ENCODE data around the gene SURF4.
A peak's percentile ranks its signal among the peaks of the same experiment; 100 is the strongest.
"Not testable (repeated sequence)": the region's sequence is repeated elsewhere in the genome, so short reads cannot be mapped to it uniquely, and the experiment has no call there.

SURF4 gene

DNA sequence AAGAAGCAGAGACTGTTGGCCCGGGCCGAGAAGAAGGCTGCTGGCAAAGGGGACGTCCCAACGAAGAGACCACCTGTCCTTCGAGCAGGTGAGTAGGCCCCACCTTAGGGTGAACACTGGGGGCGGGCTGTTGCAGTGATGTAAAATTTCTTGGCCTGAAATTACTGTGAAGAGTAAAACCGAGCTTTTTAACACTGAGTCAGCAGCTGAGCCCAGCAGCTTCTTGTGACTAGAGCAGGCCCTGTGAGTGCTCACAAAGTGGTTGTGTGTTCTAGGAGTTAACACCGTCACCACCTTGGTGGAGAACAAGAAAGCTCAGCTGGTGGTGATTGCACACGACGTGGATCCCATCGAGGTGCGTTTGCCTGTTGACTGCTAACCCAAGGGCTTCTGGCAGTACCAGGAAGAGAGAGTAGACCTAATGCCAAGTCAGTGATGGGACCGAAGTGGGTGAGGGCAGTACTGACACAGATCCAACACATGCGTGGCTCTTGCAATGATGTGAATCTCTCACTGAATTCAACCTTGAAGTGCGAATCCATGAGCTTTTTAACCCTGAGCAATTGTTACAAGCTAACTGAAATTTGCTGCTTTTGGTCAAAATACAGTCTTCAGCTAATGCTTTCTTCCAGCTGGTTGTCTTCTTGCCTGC lies 25.8 kb downstream of the SURF4 start:
- DNase-seq, result no peak

DNA sequence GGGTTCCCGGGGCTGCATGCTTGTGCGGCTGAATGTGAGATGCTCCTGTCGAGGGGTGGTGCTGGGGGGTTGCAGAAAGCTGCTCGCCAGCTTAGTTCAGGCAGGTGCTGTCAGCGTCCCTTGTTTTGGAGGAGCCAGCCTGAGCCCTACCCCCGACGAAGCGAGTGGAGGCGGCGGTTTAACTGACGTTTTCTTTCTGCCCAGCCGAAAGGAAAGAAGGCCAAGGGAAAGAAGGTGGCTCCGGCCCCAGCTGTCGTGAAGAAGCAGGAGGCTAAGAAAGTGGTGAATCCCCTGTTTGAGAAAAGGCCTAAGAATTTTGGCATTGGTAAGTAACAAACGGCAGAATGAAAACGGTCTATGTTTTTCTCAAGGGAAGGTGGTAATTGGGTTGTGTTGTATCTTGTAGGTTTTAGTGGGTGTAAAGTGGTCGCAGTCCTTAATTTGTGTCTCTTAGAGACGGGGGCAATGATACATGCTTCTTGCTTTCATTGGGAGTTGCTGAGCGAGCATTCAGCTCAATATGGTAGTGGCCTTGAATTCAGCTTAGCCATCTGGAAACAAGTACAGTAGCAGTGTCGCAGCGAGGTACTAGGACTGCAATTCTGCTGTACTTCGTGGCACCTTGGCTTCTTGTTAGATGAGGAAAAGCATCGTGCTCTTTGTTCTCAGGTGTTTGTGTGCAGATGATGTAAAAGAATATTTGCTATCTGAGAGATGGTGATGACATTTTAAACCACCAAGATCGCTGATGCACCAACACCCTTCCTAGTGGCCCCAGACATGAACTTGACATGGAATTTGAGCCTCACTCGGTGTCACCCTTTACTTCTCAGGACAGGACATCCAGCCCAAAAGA lies 26.9 kb downstream of the SURF4 start:
- DNase-seq, result no peak

DNA sequence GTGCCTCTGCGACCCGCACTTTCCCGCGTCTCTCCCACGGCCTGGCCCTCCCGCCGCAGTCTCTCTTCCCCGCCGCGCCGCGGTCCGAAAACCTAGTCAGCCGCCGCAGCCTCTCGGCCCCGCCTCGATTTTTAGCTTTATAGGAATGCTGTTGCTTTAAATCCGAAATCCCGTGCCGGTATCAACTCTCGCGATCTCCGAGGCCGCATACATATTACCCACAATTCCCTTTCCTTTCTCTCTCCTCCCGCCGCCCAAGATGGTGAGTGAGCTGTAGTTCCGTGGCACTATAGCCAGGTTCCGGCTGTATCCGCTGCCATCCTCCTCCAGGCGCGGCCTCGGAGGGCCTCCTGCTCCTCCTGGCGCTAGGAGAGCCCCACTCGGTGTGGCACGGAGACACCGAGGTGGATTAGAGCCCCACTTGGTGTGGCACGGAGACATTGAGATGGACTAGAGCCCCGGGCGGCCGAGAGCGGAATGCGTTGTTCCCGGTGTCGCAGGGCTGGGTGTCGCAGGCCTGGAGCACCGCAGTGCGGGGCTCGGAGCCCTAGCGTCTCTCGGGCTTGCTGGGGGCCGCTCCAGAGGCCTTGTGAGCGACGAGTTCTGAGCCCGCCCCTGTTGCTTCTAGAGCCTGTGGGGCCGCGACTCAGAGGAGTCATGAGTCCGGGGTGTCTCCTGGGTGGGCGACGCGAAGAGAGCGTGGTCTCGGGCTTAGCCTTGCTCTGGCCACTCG lies 27.7 kb downstream of the SURF4 start, which contains the start of the genes MED22 and RPL7A:
MED22 (minus strand) TSS at position 147 of the 733 bp plus-strand sequence. CDS start 1,469 bp downstream, outside the sequence.
RPL7A (plus strand) TSS at position 234 of the 733 bp plus-strand sequence; CDS start at position 260, 26 bp downstream.
- peak; percentile 97 for DNase-seq

DNA sequence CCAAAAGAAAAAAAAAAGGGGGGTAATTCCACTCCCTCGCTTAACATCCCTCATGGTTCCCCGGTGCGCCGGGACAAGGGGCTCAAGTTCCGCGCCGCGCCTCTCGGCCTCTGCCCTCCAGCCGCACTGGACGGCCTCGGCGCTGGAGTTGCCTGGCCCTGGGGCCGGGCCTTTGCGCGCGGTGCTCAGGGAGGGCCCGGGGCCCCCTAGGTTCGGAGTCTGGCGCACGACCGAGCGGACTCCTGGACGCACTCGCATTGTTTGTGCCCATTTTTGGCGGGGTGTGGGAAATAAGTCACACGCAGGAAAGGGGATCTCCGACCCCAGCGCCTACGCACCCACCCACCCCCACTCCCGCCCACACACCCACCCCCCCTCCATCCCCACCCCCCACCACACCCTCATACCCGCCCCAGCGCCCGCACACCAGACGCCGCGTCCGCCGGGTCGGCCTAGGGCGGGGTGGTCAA lies 28.3 kb downstream of the SURF4 start:
- DNase-seq, result peak; percentile 38

DNA sequence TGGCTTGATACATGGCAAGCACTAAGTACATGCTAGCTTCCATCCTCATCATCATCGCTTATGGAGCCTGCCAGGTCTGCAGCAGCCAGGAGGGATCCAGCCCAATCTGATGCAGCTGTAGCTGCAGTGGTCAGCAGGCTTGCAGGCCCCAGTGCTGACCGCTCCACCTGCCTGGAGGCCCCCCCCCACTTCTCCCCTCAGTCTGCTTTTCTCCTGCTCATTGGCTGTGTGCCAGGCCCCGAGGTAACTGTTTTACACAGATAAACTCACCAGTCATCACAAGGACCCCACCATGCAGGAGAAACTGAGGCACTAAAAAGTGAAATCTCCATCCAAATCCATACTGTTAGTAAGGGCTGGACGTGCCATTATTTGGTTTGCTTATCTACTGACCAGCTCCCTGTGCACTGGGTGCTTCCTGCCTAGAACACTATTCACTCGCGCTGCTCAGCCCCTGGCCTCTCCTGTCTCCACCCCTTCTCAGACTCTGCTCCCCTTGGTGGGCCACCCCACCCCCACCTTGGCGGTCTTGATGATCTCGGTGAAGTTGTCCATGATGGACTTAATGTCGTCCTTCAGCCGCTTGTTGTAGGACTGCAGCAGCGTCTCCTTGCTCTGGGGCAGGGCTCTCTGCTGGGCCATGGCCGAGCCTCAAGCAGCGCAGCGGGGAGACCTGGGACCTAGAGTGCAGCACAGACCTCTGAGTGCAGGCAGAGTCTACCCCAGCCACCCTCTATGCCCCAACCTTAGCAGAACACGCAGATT lies 29.7 kb downstream of the SURF4 start:
- DNase-seq, result no peak

DNA sequence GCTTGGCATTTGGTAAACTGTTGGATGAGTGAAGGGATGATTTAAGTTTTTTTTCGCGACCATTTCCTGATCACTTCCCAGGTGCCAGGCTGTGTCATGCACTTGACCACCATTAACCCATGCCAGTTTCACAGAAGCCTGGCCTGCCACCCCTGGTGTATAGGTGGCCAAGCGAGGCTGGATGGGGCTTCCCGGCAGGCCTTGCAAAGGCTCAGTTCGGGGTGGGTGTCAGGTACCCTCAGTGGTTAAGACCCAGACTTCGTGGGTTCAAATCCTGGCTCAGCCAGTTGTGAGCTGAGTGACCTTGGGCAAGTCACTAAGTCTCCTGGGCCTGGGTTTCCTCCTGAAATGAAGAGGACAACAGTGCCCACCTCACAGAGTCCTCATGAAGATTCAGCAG lies 30.3 kb downstream of the SURF4 start:
- no peak for DNase-seq

DNA sequence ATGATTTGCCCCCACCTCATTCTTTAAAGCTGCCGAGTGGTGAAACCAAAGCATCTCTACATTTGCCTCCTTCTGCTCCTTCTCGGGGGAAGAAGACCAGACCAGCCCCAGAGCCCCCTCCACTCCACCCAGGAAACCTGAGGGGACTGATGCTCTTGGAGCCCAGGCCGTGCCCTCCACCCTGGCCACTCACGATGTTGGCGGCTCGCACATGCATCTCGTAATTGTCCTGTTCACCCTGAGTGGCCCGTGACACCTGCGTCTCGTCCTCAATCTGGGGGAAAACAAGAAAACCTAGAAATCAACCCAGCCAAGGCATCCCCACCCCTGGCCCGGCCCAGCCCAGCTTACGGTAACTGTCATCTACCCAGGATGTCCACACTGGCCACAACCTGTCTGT lies 30.9 kb downstream of the SURF4 start:
- no peak for DNase-seq

DNA sequence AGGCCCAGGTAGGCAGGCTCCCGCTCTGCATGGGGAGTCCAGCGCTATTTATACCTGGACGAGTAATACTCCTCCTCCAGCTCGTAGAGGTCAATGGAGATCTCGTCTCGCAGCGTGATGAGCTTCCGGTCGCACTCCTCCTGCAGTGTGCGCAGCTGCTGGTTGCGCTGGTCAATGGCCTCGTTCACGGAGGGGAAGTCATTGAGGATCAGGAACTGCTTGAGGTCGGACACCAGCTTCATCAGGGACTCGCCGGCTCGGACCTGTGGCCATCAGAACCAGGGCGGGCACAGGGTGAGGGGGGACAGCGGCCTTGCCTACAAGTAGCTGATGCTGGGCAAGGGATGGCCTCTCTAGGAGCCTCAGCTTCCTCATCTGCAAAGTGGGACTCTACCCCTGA lies 31.8 kb downstream of the SURF4 start:
- no peak for DNase-seq

DNA sequence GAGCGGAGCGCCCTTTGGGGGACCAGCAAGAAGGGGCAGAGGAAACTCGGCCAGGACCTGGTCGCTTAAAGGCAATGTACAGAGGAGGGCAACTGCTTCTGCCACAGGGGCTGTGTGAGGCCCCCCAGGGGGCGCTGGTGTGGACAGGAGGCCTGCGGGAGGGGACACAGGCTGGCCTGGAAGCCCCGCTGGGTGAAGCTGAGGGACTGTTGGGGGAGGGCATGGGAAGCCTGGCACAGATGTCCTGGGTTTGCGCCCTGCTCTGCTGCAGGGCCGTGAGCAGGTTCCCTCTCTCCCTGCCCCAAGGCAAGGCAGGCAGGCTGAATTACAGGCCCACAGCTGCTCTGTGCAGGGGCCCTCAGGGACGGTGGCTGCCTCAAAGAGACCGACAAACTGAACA lies 33.3 kb downstream of the SURF4 start:
- DNase-seq, result no peak

DNA sequence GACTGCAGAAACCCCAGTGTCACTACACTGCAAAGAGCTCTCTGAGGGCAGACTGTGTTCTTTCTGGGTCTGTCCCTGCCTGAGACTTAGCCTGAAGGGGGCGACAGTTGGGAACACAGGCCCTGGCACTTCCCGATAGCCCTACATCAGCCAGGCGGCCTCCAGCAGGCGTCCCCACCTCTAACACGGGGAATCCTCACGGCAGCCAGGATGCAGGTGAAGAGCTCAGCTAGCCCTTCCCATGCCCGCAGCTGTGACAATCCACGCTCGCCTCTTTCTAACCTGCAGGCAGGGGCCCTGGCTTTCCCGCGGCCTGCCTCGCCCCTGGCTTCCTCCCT lies 33.8 kb downstream of the SURF4 start:
- DNase-seq, result no peak

DNA sequence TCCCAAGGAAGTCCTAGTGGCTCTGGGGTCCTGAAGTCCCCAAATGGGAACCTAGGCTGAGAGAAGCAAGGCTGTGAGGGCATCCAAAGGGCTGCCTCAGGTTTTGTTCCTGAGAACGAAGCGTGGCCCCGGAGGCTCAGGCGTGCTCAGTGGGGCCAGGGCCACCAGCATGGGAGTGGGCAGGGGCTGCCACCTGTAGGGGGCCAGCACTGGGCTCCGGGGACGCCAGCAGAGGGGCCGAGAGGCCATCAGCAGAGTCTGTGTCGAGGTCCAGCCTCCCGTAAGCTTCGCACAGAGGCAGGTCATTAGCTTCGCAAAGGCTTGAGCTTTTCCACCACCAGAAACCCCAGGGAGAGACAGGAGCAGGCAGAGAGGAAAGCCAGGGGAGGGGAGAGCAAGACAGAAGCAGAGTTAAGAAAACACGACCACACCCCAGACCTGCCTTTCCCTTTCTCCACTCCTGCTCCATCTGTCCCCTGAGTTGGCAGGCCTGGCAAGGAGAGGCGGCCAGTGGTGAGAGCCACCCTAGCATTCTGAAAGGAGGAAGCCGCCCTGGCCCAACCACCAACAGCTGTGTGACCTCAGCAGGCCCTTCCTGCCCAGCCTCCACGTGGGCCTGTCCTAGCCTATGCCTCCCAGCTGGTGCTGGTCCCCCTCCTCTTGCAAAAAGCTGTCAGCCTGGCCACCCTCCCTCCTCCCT lies 34.3 kb downstream of the SURF4 start:
- no peak for DNase-seq

DNA sequence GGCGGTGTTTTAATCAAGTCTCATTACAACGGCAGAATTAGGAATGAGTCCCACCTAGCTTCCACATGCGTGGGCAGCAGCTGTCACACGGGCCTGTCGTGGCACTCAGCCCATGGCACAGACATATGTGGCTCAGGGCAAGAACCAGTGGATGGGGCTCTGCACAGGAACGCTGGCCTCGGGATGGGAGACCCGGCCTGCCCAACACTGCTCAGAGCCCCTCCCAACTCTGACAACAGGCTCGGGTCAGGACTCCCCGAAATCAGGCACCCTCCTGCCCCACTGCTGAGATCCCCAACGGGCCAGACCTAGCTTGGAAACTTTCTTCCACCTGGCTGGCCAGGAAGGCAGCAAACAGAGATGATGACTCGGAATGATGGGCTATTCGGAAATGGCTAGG lies 34.9 kb downstream of the SURF4 start:
- no peak for DNase-seq

DNA sequence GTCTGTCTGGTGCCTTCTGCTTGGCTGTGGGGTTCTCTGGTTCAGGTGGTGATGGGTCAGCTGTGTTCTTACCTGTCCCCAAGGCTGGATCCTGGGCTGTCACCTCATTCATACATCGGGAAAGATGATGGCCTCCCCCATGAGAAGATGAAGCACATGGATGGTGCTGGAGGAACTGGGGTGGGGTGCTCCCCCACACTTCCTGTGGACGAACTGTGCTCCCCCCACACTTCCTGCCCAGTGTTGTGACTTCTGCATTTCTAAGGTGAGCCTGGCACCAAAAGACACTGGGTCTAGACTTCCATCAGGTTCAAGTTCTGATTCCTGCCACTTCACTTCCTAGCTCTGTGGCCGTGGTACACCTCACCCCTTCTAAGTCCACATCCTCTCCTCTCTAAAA lies 35.6 kb downstream of the SURF4 start:
- no peak for DNase-seq

DNA sequence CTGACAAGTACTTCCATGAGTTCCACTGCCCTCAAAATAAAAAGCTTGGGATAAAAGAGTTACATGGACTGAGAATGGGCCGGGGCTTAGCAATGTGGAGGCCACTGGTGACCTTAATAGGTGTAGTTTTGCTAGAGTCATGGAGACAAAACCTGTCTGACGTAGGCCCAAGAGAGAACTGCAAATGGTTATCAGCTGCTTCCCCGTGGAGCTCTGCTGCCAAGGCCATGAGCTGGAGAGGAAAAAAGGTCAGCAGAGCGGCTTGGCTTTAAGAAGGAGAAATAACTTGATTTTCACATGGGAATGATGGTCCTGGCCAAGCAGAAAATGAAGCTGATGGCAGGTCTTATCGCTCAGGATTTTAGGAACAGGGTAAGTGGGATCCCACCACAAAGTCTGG lies 36.2 kb downstream of the SURF4 start:
- no peak for DNase-seq

DNA sequence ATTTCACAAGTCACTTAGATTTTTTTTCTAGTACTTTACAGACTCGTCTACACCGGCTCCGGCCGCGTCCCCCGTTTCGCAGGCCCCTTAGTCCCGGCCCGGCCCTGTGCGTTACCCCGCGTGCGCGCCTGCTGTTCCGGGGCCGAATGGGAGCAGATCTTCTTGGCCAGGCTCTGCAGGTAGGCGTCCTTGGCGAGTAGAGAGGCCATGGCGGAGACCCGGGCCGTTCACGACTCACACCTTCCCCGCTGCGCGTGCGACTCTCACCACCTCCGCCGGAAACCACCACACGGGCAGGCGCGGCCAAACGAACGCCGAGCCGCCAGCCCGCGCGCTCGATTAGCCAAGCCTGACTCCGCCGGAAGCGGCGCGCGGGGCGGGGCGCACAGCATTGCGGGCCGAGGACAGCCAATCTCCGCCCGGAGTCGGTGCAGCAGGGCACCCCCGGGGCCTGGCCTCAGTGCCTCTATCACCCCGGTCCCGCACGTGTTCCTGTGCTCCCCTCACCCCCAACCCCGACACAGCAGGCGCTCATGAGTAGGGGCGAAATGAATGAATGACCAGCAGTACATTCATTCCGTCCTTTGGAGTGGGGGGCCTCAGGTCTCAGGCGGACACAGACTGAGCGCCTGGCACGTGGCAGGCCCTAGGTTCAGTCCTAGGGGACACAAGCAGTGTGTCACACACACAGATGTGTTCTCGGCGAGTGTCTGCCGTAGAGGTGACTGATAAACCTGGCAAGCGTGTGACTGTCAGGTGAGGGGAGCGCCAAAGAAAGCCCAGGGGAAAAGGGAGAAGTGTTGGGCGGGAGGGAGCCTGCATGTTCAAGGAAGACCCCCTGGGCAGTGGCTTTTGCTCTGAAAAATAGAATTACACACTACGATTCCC lies 39.7 kb downstream of the SURF4 start, which contains the start of gene SURF6:
SURF6 (minus strand) TSS at position 265 of the 888 bp plus-strand sequence; CDS start at position 209, 56 bp downstream.
- DNase-seq, result peak; percentile 86

DNA sequence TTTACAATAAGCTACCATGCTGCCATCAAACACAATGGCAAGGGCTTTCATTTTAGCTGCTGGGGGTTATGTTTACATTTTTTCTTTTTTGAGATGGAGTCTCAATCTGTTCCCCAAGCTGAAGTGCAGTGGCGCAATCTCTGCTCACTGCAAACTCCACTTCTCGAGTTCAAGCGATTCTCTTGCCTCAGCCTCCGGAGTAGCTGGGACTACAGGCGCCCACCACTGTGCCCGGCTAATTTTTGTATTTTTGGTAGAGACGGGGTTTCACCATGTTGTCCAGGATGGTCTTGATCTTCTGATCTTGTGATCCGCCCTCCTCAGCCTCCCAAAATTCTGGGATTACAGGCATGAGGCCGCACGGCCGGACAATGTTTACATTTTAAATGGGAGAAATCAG lies 41.0 kb downstream of the SURF4 start:
- DNase-seq, result not testable (repeated sequence)

DNA sequence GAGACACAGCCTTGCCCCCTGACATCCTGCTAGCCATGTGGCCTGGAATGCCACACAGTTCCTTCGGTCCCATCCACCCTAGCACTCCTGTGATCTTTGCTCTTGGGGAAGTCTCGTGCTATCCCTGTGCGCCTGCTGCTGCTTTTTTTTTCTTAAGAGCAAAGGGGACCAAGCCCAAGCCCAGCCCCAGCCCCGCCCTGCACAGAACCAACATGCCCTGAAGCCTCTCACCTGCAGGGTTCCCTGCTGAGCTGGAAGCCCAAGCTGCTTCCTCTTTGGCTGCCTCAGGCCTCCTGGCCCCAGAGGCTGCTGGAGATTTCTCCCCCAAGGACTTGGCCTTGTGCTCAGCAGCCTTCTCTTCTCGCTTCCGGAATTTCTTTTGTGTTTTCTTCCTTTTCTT lies 41.7 kb downstream of the SURF4 start:
- DNase-seq, result no peak

DNA sequence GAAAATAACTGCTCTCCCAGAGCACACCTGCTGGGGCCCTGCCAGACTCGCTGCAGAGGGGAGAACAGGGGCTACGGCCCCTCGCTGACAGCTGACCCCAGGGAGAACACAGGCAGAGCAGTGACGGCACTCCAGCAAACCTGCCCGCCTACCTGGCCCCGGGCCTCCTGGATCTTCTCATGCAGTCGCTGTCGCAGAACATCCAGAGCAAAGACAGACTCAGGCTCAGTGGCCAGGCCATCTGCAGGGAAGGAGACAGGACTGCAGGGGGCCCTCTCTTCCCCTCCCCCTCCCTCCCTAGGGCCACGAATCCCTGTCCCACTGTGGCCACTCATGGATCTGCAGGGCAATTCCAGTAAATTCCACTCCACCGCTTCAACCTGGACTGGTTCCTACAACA lies 42.3 kb downstream of the SURF4 start:
- no peak for DNase-seq

DNA sequence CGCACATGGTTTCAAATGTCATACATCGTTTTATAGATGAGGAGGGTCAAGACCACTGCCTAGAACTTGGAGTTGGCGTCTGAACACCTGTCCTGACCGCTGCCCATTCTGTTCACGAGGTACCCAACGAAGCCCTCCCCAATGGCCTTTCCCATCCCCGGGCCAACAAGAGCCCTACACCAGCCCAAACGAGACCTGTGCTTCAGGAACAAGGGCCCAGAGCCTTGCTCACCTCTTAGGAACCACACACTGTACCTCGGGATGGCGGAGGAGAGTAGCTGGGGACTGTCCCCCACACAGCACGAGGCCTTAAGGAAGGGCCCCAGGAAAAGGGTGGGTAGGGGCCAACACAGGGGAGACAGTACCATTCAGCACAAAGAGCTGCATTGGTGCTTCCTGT lies 42.8 kb downstream of the SURF4 start:
- no peak for DNase-seq

DNA sequence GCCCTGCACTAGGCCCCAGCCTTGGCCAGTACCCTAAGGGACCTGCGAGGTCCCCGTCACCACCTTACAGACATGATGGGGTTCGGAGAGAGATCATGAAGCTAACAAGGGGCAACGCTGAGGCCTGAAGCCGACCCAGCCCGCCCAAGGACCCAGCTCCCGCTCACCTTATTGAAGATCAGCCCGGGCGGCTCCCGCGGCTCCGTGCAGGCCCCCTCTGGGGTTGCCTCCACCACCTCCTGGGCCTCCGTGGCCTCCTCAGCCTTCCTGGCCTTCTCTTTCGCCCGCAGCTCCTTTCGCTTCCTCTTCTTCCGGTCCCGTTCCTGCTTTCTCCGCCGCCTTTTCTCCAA lies 43.5 kb downstream of the SURF4 start:
- no peak for DNase-seq
